HCT116 (cell line): ENCODE data around the gene MPIG6B. TPM values are rescaled to one million over a fixed set of nuclear protein-coding genes. Genes with fewer than 3 reads are reported as not detected.

Experiments
- ATAC-seq: fragments of 200-7000 bp; cut with Tn5 transposase; 2 replicates; pipeline ENCODE4 v1.9.1; 2020; ENCODE audit warnings: mild to moderate bottlenecking, moderate library complexity
- BruUV-seq: library from RNA; stranded (reverse); fragments of 400-500 nt; replicated peaks from 2 replicates; lab custom pipeline; 2021; lab: Mats Ljungman, UMichigan
- CTCF ChIA-PET: fragments of 300-600 bp; sonication (Branson Sonifier 250); formaldehyde crosslinking; loops from one replicate; lab custom pipeline; 2021; ENCODE audit warnings: antibody characterized with exemption; lab: Charles Lee
- POLR2A ChIA-PET: fragments of 300-600, 350-600 bp; sonication (Branson Sonifier 250); formaldehyde crosslinking; loops from one replicate; lab custom pipeline; 2021; ENCODE audit warnings: antibody characterized with exemption; lab: Charles Lee
- RAD21 ChIA-PET, 2 experiments: fragments of 300-600 bp; sonication (Branson Sonifier 250); formaldehyde crosslinking; loops; one replicate each; lab custom pipeline; 2023; ENCODE audit warnings: low total read pairs in 2 of 2; ENCODE audit not compliant: uncharacterized antibody in 2 of 2, unreplicated experiment in 2 of 2, low non-redundant PET in 1 of 2; lab: Charles Lee
- DNase-seq: peaks from one replicate; pipeline ENCODE4 v3.0.0-alpha.2; 2010; ENCODE audit warnings: low read depth, low spot score
- H2AFZ ChIP-seq: fragments of 200-600 bp; shearing (Covaris generic), sonication (generic); 2 replicates; pipeline ENCODE4 v1.6.1; 2017; ENCODE audit warnings: low read depth, mixed run types, mixed read lengths, antibody characterized with exemption, low read length; ENCODE audit not compliant: poor library complexity, severe bottlenecking
- H3K27ac ChIP-seq: 2 replicates; pipeline ENCODE4 v1.5.1; 2012; ENCODE audit warnings: low read depth, low read length
- H3K27me3 ChIP-seq: fragments of 200-600 bp; sonication (generic); 2 replicates; pipeline ENCODE4 v1.6.1; 2016; ENCODE audit warnings: mixed run types, low read length, mixed read lengths; ENCODE audit not compliant: insufficient read depth
- H3K36me3 ChIP-seq, 2 experiments: fragments of 200-500 bp in 1 of 2; fragments of 200-600 bp in 1 of 2; sonication (Bioruptor generic) in 1 of 2; sonication (generic) in 1 of 2; 2 replicates each; pipeline versions ENCODE4 v1.5.1 to v1.6.1; 2014 to 2016; ENCODE audit warnings: low read length in 2 of 2, inconsistent platforms in 1 of 2, mixed read lengths in 1 of 2, mixed run types in 1 of 2; ENCODE audit not compliant: insufficient read depth in 2 of 2, control insufficient read depth in 1 of 2
- H3K4me1 ChIP-seq, 2 experiments: fragments of 200-600 bp in 1 of 2; sonication (generic) in 1 of 2; 2 replicates each; pipeline versions ENCODE4 v1.5.1 to v1.6.1; 2012 to 2017; ENCODE audit warnings: low read length in 2 of 2, inconsistent platforms in 1 of 2, mild to moderate bottlenecking in 1 of 2, mixed read lengths in 1 of 2, mixed run types in 1 of 2, moderate library complexity in 1 of 2; ENCODE audit not compliant: insufficient read depth in 2 of 2, control insufficient read depth in 1 of 2
- H3K4me2 ChIP-seq: fragments of 200-600 bp; sonication (generic); 2 replicates; pipeline ENCODE4 v1.6.1; 2017; ENCODE audit warnings: mixed run types, low read length, mixed read lengths
- H3K4me3 ChIP-seq, 2 experiments: fragments of 200-600 bp in 1 of 2; sonication (generic) in 1 of 2; replicated peaks in 1 of 2; 2 replicates each; pipeline ENCODE4 v1.5.1; 2011 to 2016; ENCODE audit warnings: low read length in 2 of 2, control low read depth in 1 of 2, low read depth in 1 of 2, mild to moderate bottlenecking in 1 of 2, mixed read lengths in 1 of 2, mixed run types in 1 of 2
- H3K79me2 ChIP-seq: fragments of 200-600 bp; sonication (generic); 2 replicates; pipeline ENCODE4 v1.6.1; 2017; ENCODE audit warnings: mild to moderate bottlenecking, mixed run types, low read length, moderate library complexity, mixed read lengths; ENCODE audit not compliant: insufficient read depth
- H3K9ac ChIP-seq: fragments of 200-600 bp; sonication (generic); 2 replicates; pipeline ENCODE4 v1.6.1; 2016; ENCODE audit warnings: low read length, mixed read lengths
- H3K9me2 ChIP-seq: fragments of 200-600 bp; sonication (generic), shearing (Covaris generic); 2 replicates; pipeline ENCODE4 v1.6.1; 2017; ENCODE audit warnings: mixed run types, mild to moderate bottlenecking, moderate library complexity; ENCODE audit not compliant: insufficient read depth
- H3K9me3 ChIP-seq, 2 experiments: fragments of 200-500 bp in 1 of 2; fragments of 200-600 bp in 1 of 2; sonication (Bioruptor generic) in 1 of 2; sonication (generic) in 1 of 2; 2 replicates each; pipeline ENCODE4 v1.6.1; 2014 to 2017; ENCODE audit warnings: low read length in 2 of 2, mixed read lengths in 2 of 2, inconsistent platforms in 1 of 2, low read depth in 1 of 2, mild to moderate bottlenecking in 1 of 2, mixed run types in 1 of 2, moderate library complexity in 1 of 2; ENCODE audit not compliant: control insufficient read depth in 1 of 2, insufficient read depth in 1 of 2
- H4K20me1 ChIP-seq: fragments of 200-600 bp; sonication (generic), shearing (Covaris generic); 2 replicates; pipeline ENCODE4 v1.6.1; 2017; ENCODE audit warnings: mixed run types, mild to moderate bottlenecking, moderate library complexity; ENCODE audit not compliant: insufficient read depth
- EZH2 ChIP-seq: fragments of 200-600 bp; sonication (generic); IDR thresholded peaks from 2 replicates; pipeline ENCODE4 v1.6.1; 2017; ENCODE audit warnings: antibody characterized with exemption, mixed run types
- FOSL1 ChIP-seq: IDR thresholded peaks from 2 replicates; pipeline ENCODE4 v1.6.1; 2012; ENCODE audit warnings: low read depth
- JUND ChIP-seq: IDR thresholded peaks from 2 replicates; pipeline ENCODE4 v1.6.1; 2012
- POLR2A ChIP-seq: IDR thresholded peaks from 2 replicates; pipeline ENCODE4 v1.7.0; 2011; ENCODE audit warnings: borderline replicate concordance; ENCODE audit not compliant: insufficient read depth, insufficient read length; ENCODE audit errors: extremely low read depth
- RAD21 ChIP-seq: IDR thresholded peaks from 2 replicates; pipeline ENCODE4 v1.6.1; 2012; ENCODE audit warnings: low read depth, mild to moderate bottlenecking
- SP1 ChIP-seq: IDR thresholded peaks from 2 replicates; pipeline ENCODE4 v1.6.1; 2012; ENCODE audit warnings: low read depth
- TCF7L2 ChIP-seq: IDR thresholded peaks from 2 replicates; pipeline ENCODE4 v1.7.0; 2011; ENCODE audit warnings: borderline replicate concordance, inconsistent platforms; ENCODE audit not compliant: insufficient read depth, insufficient read length; ENCODE audit errors: extremely low read depth
- intact Hi-C: fragments of 100-400 bp; cut with micrococcal nuclease; formaldehyde crosslinking; loops from 2 replicates; pipeline ENCODE4 v1.10.0; 2022
- total RNA-seq: library from RNA; stranded (reverse); gene quantifications from one replicate; pipeline ENCODE4 v1.2.1, GENCODE V29; 2021; ENCODE audit not compliant: unreplicated experiment

The MPIG6B gene
- total RNA-seq, 1 experiment from 2014 or later: 0.42 TPM

GRCh38 chr6:31768363-31769257 lies 45.4 kb downstream of the MPIG6B start:
- H3K27ac ChIP-seq: no peak overlapping the region
- H2AFZ ChIP-seq: no peak overlapping the region
- no TSS peak for BruUV-seq
- H3K27me3 ChIP-seq: no peaks in the 10 kb centered on the region
- ATAC-seq (no peak), DNase-seq (no peak)
- no peak overlapping the region for H3K9ac ChIP-seq
- intact Hi-C loops: loop anchor here (1.0 kb wide), 1 partner anchor 88 kb away; no protein-coding TSS in a partner anchor
- no peak for TF ChIP-seq RAD21
- TF ChIP-seq SP1: no peak
- no peak for TF ChIP-seq FOSL1
- TF ChIP-seq TCF7L2: no peak
- no peak for TF ChIP-seq JUND
- TF ChIP-seq POLR2A: no peak
- no peak for TF ChIP-seq EZH2
- CTCF ChIA-PET: interaction anchor here (0.9 to 2.2 kb wide), 6 partner anchors 29 to 65 kb away, joined by 3 to 25 read pairs (median 11); partner anchors contain the start of genes ABHD16A, DDAH2, HSPA1B and LSM2
- POLR2A ChIA-PET: interaction anchor here (0.9 to 2.1 kb wide), 2 partner anchors 53 to 59 kb away, joined by 3 to 18 read pairs; partner anchors contain the start of genes HSPA1B and LY6G6D
- H3K9me2 ChIP-seq: no peaks in the 10 kb centered on the region
- no peaks in the 10 kb centered on the region for H3K36me3 ChIP-seq
- RAD21 ChIA-PET: interaction anchor here in 1 of 2 experiments (0.5 kb wide), 1 partner anchor 62 kb away, joined by 3 read pairs; no protein-coding TSS in a partner anchor
- no peaks in the 10 kb centered on the region for H3K79me2 ChIP-seq
- no peak overlapping the region for H3K4me2 ChIP-seq
- H3K4me3 ChIP-seq: no peak overlapping the region
- no peaks in the 10 kb centered on the region for H4K20me1 ChIP-seq
- no peaks in the 10 kb centered on the region for H3K9me3 ChIP-seq
- peaks cover 14 to 38% of the 10 kb centered on the region in 2 experiments; a peak in 3 of 4 replicates for H3K4me1 ChIP-seq
